Measurements from ENCODE around the gene OFD1.

GRCh38 chrX:13699183-13699826 is 35.2 kb upstream of the OFD1 start:
- no peak for TF ChIP-seq CTCF (IDR thresholded peaks at IDR 0.05)
- no peak for TF ChIP-seq POLR2A (IDR thresholded peaks at IDR 0.05)
